GM21825 (cell line): ENCODE results near the gene BTBD7.

Experiments
- ATAC-seq: cut with Tn5 transposase; IDR thresholded peaks from one replicate; pipeline ENCODE4 v1.9.1; 2021; ENCODE audit warnings: mild to moderate bottlenecking, moderate library complexity; ENCODE audit not compliant: unreplicated experiment

Gene BTBD7

GRCh38 chr14:93329965-93330608, 2.7 kb downstream of the BTBD7 start:
- ATAC-seq, result no peak

GRCh38 chr14:93328546-93328945, 4.3 kb downstream of the BTBD7 start:
- no peak for ATAC-seq

GRCh38 chr14:93326196-93326595, 6.6 kb downstream of the BTBD7 start:
- ATAC-seq, result no peak

- no peak for ATAC-seq
Observed at GRCh38 chr14:93323600-93324174, 9.1 kb downstream of the BTBD7 start.

- ATAC-seq, result no peak
Observed at GRCh38 chr14:93322929-93323599, 9.8 kb downstream of the BTBD7 start.

GRCh38 chr14:93320489-93320888, 12.3 kb downstream of the BTBD7 start:
- no peak for ATAC-seq

GRCh38 chr14:93319958-93320357, 12.9 kb downstream of the BTBD7 start:
- ATAC-seq, result no peak

- ATAC-seq, result no peak
Observed at GRCh38 chr14:93319494-93319893, 13.3 kb downstream of the BTBD7 start.

GRCh38 chr14:93318927-93319326, 13.9 kb downstream of the BTBD7 start:
- no peak for ATAC-seq

- ATAC-seq, result no peak
Observed at GRCh38 chr14:93317875-93318807, 14.7 kb downstream of the BTBD7 start.

- no peak for ATAC-seq
Observed at GRCh38 chr14:93317210-93317874, 15.5 kb downstream of the BTBD7 start.

- no peak for ATAC-seq
Observed at GRCh38 chr14:93316716-93317115, 16.1 kb downstream of the BTBD7 start.

- ATAC-seq, result no peak
Observed at GRCh38 chr14:93315575-93315974, 17.3 kb downstream of the BTBD7 start.

GRCh38 chr14:93311082-93311481, 21.8 kb downstream of the BTBD7 start:
- ATAC-seq, result no peak

- no peak for ATAC-seq
Observed at GRCh38 chr14:93309427-93309966, 23.3 kb downstream of the BTBD7 start.

GRCh38 chr14:93308686-93309345, 24.0 kb downstream of the BTBD7 start:
- ATAC-seq, result no peak

GRCh38 chr14:93306812-93307211, 26.0 kb downstream of the BTBD7 start:
- ATAC-seq, result no peak

- no peak for ATAC-seq
Observed at GRCh38 chr14:93305725-93306418, 27.0 kb downstream of the BTBD7 start.

- ATAC-seq, result no peak
Observed at GRCh38 chr14:93304771-93305170, 28.1 kb downstream of the BTBD7 start.
